Renal cortex interstitium (tissue), 11 donors: Measurements from ENCODE around the gene FNIP1. TPM values are rescaled to one million over a fixed set of nuclear protein-coding genes. Genes with fewer than 3 reads are reported as not detected.
"Not testable (repeated sequence)": the region's sequence is repeated elsewhere in the genome, so short reads cannot be mapped to it uniquely, and the experiment has no call there.

Experiments used
- DNase-seq, 11 donors: peaks; one replicate each; pipeline ENCODE4 v3.0.0-alpha.2; 2013; ENCODE audit warnings: low read depth in 9 of 11, low spot score in 4 of 11; ENCODE audit errors: extremely low read depth in 1 of 11
- polyA plus RNA-seq, 3 donors: library from polyadenylated mRNA; unstranded; fragments of 120-200 nt; gene quantifications; one replicate each; pipeline ENCODE4 v1.2.1, GENCODE V29; 2013; ENCODE audit not compliant: insufficient read length in 3 of 3

FNIP1 gene
- polyA plus RNA-seq, 3 donors = 13.8 to 19.7 (median 16.6) TPM

- DNase-seq = no peak
Observed at GRCh38 chr5:131630208-131630962, 166.4 kb downstream of the FNIP1 start.

- no peak for DNase-seq
Observed at GRCh38 chr5:131628990-131629389, 167.8 kb downstream of the FNIP1 start.

- no peak for DNase-seq
Observed at GRCh38 chr5:131627207-131627865, 169.5 kb downstream of the FNIP1 start.

GRCh38 chr5:131622633-131623032 is 174.2 kb downstream of the FNIP1 start:
- DNase-seq = no peak

- not testable (repeated sequence) for DNase-seq
Observed at GRCh38 chr5:131621164-131621563, 175.7 kb downstream of the FNIP1 start.

GRCh38 chr5:131619102-131619501 is 177.7 kb downstream of the FNIP1 start:
- DNase-seq = no peak

- no peak for DNase-seq
Observed at GRCh38 chr5:131617140-131617822, 179.5 kb downstream of the FNIP1 start.

GRCh38 chr5:131615957-131616356 is 180.9 kb downstream of the FNIP1 start:
- no peak for DNase-seq

GRCh38 chr5:131613423-131613822 is 183.4 kb downstream of the FNIP1 start:
- DNase-seq = no peak

GRCh38 chr5:131611064-131611381 is 185.8 kb downstream of the FNIP1 start:
- DNase-seq = no peak

- DNase-seq = peak in 4 of 11 donors; percentile 6 to 24 (median 18)
Observed at GRCh38 chr5:131610198-131611063, 186.4 kb downstream of the FNIP1 start.

- DNase-seq = no peak
Observed at GRCh38 chr5:131609774-131610173, 187.0 kb downstream of the FNIP1 start.

- DNase-seq = no peak
Observed at GRCh38 chr5:131608597-131608996, 188.2 kb downstream of the FNIP1 start.

- no peak for DNase-seq
Observed at GRCh38 chr5:131607903-131608540, 188.8 kb downstream of the FNIP1 start.

- no peak for DNase-seq
Observed at GRCh38 chr5:131607418-131607817, 189.4 kb downstream of the FNIP1 start.

GRCh38 chr5:131605086-131605485 is 191.7 kb downstream of the FNIP1 start:
- DNase-seq = no peak

- DNase-seq = no peak
Observed at GRCh38 chr5:131595088-131596033, 201.5 kb downstream of the FNIP1 start.

- DNase-seq = no peak
Observed at GRCh38 chr5:131593921-131594320, 202.9 kb downstream of the FNIP1 start.
